Renal cortex interstitium (tissue), 11 donors: Measurements from ENCODE around the gene ZNF76. TPM values are rescaled to one million over a fixed set of nuclear protein-coding genes. Genes with fewer than 3 reads are reported as not detected.
"Not testable (repeated sequence)": the region's sequence is repeated elsewhere in the genome, so short reads cannot be mapped to it uniquely, and the experiment has no call there.

ENCODE experiments used
- DNase-seq, 11 donors: peaks; one replicate each; pipeline ENCODE4 v3.0.0-alpha.2; 2013; ENCODE audit warnings: low read depth in 9 of 11, low spot score in 4 of 11; ENCODE audit errors: extremely low read depth in 1 of 11
- polyA plus RNA-seq, 3 donors: library from polyadenylated mRNA; unstranded; fragments of 120-200 nt; gene quantifications; one replicate each; pipeline ENCODE4 v1.2.1, GENCODE V29; 2013; ENCODE audit not compliant: insufficient read length in 3 of 3

ZNF76 gene
- polyA plus RNA-seq, 3 donors, result 44.8 to 67.2 (median 50.6) TPM

GRCh38 chr6:35312076-35312800 lies 52.7 kb downstream of the ZNF76 start:
- no peak for DNase-seq

GRCh38 chr6:35312807-35313206 lies 53.3 kb downstream of the ZNF76 start:
- DNase-seq, result no peak

- DNase-seq, result peak in 2 of 11 donors; percentile 15 to 20
Measured at GRCh38 chr6:35317483-35318195, 58.1 kb downstream of the ZNF76 start.

DNA sequence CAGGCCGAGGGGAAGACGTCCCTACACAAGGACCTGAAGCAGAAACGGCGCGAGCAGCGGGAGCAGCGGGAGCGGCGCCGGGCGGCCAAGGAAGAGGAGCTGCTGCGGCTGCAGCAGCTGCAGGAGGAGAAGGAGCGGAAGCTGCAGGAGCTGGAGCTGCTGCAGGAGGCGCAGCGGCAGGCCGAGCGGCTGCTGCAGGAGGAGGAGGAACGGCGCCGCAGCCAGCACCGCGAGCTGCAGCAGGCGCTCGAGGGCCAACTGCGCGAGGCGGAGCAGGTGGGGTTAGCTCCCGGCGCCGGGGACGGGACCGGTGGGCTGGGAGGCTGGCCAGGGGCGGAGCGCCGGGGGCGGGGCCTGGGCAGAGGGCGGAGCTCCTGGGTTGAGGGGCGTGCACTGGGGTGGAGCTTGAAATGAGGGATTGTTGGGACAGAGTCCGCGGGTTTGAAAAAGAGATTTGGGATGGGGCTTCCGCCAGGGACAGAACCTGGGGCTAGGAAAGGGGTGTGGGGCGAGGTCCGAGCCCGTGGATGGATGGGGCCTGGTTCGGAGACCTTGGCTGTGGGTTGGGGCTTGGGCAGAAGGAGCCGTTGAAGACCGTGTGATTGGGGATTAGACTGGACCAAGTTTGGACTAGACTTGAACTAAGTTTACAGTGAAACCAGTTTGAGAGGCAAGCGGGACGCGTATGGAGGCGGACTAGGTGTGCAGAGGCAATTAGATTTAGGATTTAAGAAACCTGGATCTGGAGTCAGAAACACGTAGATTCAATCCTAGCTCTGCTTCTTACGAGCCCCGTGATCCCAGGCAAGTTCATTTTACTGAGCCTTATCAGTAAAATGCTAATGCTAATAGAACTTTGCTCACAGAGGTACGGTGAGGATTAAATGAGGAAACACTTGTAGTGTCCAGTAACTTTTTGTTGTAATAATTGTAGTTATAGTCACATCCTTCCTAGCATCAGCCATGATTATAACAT lies 58.9 kb downstream of the ZNF76 start:
- peak in 10 of 11 donors; percentile 47 to 84 (median 75) for DNase-seq

DNA sequence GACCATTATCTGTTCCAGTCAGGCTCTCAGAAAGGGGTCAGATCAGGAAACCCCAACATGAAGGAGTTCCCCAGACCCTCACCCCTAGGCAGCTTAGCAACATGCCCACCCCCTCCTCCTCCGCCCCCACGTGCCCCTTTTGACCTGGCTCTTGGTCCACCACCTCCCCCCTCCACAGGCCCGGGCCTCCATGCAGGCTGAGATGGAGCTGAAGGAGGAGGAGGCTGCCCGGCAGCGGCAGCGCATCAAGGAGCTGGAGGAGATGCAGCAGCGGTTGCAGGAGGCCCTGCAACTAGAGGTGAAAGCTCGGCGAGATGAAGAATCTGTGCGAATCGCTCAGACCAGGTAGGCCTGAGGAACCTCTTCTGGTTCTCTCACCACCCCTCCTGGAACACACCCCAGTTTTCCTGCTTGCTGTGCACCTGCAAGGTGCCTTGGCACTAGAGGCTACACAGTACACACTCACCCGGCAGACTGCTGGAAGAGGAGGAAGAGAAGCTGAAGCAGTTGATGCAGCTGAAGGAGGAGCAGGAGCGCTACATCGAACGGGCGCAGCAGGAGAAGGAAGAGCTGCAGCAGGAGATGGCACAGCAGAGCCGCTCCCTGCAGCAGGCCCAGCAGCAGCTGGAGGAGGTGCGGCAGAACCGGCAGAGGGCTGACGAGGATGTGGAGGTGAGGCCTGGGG lies 60.0 kb downstream of the ZNF76 start:
- DNase-seq, result no peak

DNA sequence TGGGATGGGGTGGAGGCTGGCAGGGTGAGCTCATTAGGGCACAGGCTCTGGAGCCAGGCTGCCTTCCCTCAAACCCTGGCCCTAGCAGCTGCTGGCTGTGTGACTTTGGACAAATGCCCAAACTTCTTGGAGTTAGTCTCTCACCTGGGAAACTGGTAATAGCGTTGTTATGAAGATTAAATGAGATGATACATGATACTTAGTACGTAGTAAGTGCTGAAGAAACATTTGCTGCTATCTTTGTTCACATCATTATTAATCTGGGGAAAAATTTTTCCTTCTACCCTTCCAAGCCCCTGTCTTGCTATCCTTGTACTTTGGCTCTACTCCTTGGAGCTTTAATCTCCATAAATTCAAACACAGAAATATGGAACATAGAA lies 60.5 kb downstream of the ZNF76 start:
- no peak for DNase-seq

DNA sequence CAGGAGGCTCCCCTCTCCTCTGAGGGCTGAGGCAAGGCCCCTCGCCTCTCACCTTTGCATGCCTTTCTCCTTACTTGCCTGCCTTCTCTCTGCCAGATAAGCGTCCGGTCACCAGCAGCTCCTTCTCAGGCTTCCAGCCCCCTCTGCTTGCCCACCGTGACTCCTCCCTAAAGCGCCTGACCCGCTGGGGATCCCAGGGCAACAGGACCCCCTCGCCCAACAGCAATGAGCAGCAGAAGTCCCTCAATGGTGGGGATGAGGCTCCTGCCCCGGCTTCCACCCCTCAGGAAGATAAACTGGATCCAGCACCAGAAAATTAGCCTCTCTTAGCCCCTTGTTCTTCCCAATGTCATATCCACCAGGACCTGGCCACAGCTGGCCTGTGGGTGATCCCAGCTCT lies 61.6 kb downstream of the ZNF76 start:
- DNase-seq, result no peak

DNA sequence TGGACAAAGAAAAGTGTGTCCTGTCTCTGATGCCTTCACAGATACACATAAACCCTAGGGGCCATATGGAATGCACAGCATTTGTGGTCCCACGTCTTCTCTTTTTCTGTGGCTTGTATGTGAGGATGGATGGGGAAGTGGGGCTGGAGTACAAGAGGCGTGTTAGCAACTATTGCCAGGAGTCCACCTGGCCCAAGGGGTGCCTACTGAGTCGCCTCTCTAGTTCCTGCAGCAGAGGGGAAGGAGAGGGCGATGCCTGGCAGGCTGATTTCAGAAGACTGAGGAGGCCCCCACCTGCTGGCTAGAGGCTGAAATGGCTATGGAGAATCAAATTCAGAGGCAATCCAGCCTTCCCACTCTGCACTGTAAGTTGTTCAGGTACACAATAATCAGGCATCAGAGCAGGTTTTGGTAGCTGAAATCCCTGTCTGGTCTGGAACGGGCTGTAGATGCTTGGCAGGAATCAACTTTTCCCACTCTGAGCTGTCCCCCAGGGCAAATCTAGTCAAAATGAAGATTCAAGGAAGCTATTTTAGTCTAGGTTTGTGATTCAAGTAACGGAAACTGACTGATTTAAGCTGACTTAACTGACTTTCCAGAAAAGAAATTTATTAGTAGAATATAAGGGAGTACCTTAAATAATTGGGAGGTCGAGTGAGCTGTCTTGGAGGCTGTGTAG lies 68.0 kb downstream of the ZNF76 start:
- peak in 2 of 11 donors; percentile 31 to 41 for DNase-seq

DNA sequence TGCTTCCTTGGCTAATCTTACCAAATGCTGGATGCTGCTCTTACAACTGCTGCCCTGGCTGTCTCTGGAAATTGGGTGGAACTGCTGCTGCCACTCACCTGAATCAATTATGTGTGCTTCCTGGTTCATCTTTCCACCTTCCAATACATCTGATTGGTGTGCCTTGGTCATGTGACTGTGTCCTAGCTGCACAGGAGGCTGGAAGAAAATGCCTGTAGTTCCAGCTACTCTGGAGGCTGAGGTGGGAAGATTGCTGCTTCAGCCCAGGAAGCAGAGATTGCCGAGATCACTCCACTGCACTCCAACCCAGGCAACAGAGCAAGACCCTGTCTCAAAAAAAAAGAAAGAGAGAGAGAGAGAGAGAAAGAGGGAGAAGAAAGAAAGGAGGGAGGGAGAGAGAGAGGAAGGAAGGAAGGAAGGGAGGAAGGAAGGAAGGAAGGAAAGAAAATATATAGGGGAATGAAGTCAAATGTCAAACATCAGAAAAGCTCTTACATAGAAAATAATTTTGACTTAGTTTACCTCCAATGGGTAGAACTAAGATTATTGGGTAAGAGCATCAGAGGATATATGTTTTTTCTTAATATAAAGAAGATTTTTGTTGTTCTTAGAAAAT lies 68.7 kb downstream of the ZNF76 start:
- no peak for DNase-seq

DNA sequence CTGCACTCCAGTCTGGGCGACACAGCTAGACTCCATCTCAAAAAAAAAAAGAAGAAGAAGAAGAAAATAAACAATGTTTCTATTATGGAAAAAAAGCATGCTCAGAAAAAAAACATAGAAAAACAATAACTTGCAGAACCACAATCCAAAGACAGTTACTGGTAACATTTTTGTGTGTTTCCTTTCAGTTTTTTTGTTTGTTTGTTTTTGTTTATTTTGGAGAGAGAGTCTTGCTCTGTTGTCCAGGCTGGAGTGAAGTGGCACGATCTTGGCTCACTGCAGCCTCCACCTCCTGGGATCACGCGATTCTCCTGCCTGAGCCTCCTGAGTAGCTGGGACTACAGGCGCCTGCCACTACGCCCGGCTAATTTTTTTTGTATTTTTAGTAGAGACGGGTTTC lies 69.4 kb downstream of the ZNF76 start:
- not testable (repeated sequence) for DNase-seq

GRCh38 chr6:35330541-35331119 lies 71.1 kb downstream of the ZNF76 start:
- DNase-seq, result no peak

DNA sequence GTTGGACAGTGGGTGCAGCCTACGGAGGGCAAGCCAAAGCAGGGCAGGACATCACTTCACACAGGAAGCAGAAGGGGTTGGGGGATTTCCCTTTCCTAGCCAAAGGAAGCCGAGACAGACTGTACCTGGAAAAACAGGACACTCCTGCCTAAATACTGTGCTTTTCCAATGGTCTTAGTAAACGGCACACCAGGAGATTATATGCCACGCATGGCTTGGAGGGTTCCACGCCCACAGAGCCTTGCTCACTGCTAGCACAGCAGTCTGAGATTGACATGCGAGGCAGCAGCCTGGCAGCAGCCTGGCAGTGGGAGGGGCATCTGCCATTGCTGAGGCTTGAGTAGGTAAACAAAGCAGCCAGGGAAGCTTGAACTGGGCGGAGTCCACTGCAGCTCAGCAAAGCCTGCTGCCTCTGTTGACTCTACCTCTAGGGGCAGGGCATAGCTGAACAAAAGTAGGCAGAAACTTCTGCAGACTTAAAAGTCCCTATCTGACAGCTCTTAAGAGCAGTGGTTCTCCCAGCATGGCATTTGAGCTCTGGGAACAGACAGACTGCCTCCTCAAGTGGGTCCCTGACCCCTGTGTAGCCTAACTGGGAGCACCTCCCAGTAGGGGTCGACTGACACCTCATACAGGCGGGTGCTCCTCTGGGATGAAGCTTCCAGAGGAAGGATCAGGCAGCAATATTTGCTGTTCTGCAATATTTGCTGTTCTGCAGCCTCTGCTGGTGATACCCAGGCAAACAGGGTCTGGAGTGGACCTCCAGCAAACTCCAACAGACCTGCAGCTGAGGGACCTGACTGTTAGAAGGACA lies 72.7 kb downstream of the ZNF76 start:
- DNase-seq, result not testable (repeated sequence)

DNA sequence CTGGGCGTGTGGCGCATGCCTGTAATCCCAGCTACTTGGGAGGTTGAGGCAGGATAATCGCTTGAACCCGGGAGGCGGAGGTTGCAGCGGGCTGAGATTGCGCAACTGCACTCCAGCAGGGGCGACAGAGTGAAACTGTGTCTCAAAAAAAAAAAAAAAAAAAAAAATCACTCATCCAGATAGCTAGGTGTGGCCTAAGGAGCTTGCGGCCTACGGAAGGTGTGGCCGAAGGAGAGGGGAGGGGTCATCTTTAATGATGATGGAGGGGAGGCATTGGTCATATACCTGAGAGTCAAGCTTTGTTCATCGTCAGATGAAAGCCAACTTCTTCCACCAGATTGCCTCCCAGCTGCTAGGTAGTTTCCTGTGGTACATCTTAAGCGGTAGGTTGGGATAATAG lies 82.0 kb downstream of the ZNF76 start:
- no peak for DNase-seq

- peak; percentile 87 to 97 (median 93) for DNase-seq
Measured at GRCh38 chr6:35342258-35343091, 82.9 kb downstream of the ZNF76 start, which contains the start of gene PPARD. Gene PPARD, plus strand, starts transcription at chr6:35342558. Its CDS starts 68,530 bp downstream, at chr6:35411088.

DNA sequence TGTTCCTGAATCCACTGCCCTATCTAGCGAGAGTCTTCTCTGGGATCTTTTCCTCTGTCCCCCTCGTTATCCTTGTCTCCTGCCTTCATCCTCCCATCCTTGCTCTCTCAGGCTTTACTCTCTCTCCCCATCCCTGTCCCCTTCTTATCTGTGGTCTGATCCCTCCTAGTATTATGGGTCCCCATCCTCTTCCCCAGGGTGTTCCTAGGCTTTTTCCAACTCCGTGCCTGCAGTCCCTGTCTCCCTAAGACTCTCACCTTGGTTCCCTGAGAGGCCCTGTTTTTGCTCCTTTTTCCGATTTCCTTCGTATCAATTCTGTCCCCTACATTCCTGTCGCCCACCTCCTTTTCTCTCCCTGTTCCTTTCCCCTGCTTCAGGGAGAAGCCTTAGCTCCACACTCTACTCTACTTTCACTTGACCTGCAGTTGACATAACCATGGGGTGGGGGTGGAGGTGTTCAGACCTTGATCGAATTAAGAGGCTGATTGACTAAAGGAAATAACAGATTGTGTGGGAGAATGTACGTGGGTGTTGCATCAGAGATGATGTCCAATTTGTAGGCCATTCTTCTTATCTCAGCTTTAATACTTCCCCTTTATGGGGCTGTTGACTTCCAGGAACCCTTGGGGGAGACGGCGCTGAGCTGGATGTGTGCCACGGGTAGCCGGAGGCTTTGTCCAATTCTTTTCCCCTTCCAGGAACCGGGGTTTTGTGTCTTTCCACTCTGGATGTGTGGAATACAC lies 83.7 kb downstream of the ZNF76 start:
- no peak for DNase-seq
